ENCODE results near the gene PTPRT.

Gene PTPRT

GRCh38 chr20:42346189-42347170, 843.2 kb downstream of the PTPRT start:
- no peak for DNase-seq

- no peak for DNase-seq
Measured at GRCh38 chr20:42341654-42342053, 848.1 kb downstream of the PTPRT start.

GRCh38 chr20:42340368-42340767, 849.3 kb downstream of the PTPRT start:
- no peak for DNase-seq

GRCh38 chr20:42338294-42339201, 851.2 kb downstream of the PTPRT start:
- no peak for DNase-seq

GRCh38 chr20:42336576-42336975, 853.1 kb downstream of the PTPRT start:
- DNase-seq: no peak

GRCh38 chr20:42319252-42320013, 870.3 kb downstream of the PTPRT start:
- no peak for DNase-seq

GRCh38 chr20:42313704-42314103, 876.0 kb downstream of the PTPRT start:
- no peak for DNase-seq

GRCh38 chr20:42309050-42309449, 880.7 kb downstream of the PTPRT start:
- DNase-seq: no peak

- DNase-seq: no peak
Measured at GRCh38 chr20:42308171-42308570, 881.5 kb downstream of the PTPRT start.

- no peak for DNase-seq
Measured at GRCh38 chr20:42295592-42295991, 894.1 kb downstream of the PTPRT start.

- no peak for DNase-seq
Measured at GRCh38 chr20:42294976-42295375, 894.7 kb downstream of the PTPRT start.

- no peak for DNase-seq
Measured at GRCh38 chr20:42281801-42282200, 907.9 kb downstream of the PTPRT start.

- no peak for DNase-seq
Measured at GRCh38 chr20:42276718-42277602, 912.7 kb downstream of the PTPRT start.

- DNase-seq: no peak
Measured at GRCh38 chr20:42274986-42275385, 914.7 kb downstream of the PTPRT start.

GRCh38 chr20:42272516-42272915, 917.2 kb downstream of the PTPRT start:
- no peak for DNase-seq

- DNase-seq: no peak
Measured at GRCh38 chr20:42270539-42270938, 919.2 kb downstream of the PTPRT start.

- no peak for DNase-seq
Measured at GRCh38 chr20:42267793-42268384, 921.8 kb downstream of the PTPRT start.

GRCh38 chr20:42261766-42262270, 927.9 kb downstream of the PTPRT start:
- no peak for DNase-seq

- no peak for DNase-seq
Measured at GRCh38 chr20:42260184-42260583, 929.5 kb downstream of the PTPRT start.

GRCh38 chr20:42259389-42259788, 930.3 kb downstream of the PTPRT start:
- DNase-seq: no peak
